Karpas-422 (cell line): ENCODE data around the gene ST7L. TPM values are rescaled to one million over a fixed set of nuclear protein-coding genes. Genes with fewer than 3 reads are reported as not detected.

ENCODE experiments used
- DNase-seq: peaks from one replicate; pipeline ENCODE4 v3.0.0-alpha.2; 2015
- H2AFZ ChIP-seq: fragments of 200-600 bp; sonication (generic); 2 replicates; pipeline ENCODE4 v1.6.1; 2014; ENCODE audit warnings: antibody characterized with exemption, low read length, mixed read lengths
- H3K27ac ChIP-seq: fragments of 200-600 bp; sonication (generic); 2 replicates; pipeline ENCODE4 v1.5.1; 2014; ENCODE audit warnings: mild to moderate bottlenecking, low read length, moderate library complexity
- H3K27me3 ChIP-seq: fragments of 200-600 bp; sonication (generic); 2 replicates; pipeline ENCODE4 v1.6.1; 2014; ENCODE audit warnings: low read length, mixed read lengths
- H3K36me3 ChIP-seq: fragments of 200-600 bp; sonication (generic); 2 replicates; pipeline ENCODE4 v1.6.1; 2014; ENCODE audit warnings: low read length, mixed read lengths; ENCODE audit not compliant: insufficient read depth
- H3K4me1 ChIP-seq: fragments of 200-600 bp; sonication (generic); 2 replicates; pipeline ENCODE4 v1.6.1; 2014; ENCODE audit warnings: mild to moderate bottlenecking, low read length, mixed read lengths
- H3K4me2 ChIP-seq: fragments of 200-600 bp; sonication (generic); 2 replicates; pipeline ENCODE4 v1.6.1; 2014; ENCODE audit warnings: low read length, low read depth, mild to moderate bottlenecking; ENCODE audit not compliant: poor library complexity, severe bottlenecking
- H3K4me3 ChIP-seq: fragments of 200-600 bp; sonication (generic); 2 replicates; pipeline ENCODE4 v1.5.1; 2014; ENCODE audit warnings: mild to moderate bottlenecking, antibody characterized with exemption, low read length, mixed read lengths
- H3K79me2 ChIP-seq: fragments of 200-600 bp; sonication (generic); 2 replicates; pipeline ENCODE4 v1.6.1; 2014; ENCODE audit warnings: mild to moderate bottlenecking, low read length, mixed read lengths
- H3K9ac ChIP-seq: fragments of 200-600 bp; sonication (generic); 2 replicates; pipeline ENCODE4 v1.6.0; 2014; ENCODE audit warnings: low read length
- H3K9me2 ChIP-seq: fragments of 200-600 bp; sonication (generic), shearing (Covaris generic); replicated peaks from 2 replicates; pipeline ENCODE4 v1.6.0; 2014; ENCODE audit warnings: mild to moderate bottlenecking, low read length, moderate library complexity; ENCODE audit not compliant: insufficient read depth
- H3K9me3 ChIP-seq: fragments of 300-700, 200-600 bp; sonication (generic); 2 replicates; pipeline ENCODE4 v1.6.1; 2014; ENCODE audit warnings: low read length, mixed read lengths
- H4K20me1 ChIP-seq: fragments of 200-600 bp; sonication (generic); 2 replicates; pipeline ENCODE4 v1.6.1; 2014; ENCODE audit warnings: mild to moderate bottlenecking, antibody characterized with exemption, low read length, low read depth; ENCODE audit not compliant: insufficient read depth
- total RNA-seq: library from RNA; depleted of rRNA; stranded (reverse); fragments of >200 nt; shearing (Covaris generic); gene quantifications from 2 replicates; pipeline ENCODE4 v1.2.3, GENCODE V29; 2014; ENCODE audit warnings: low replicate concordance

The ST7L gene
- total RNA-seq, 1 experiment from 2014 or later, result 14.4 TPM

GRCh38 chr1:112516141-112516540 lies 102.8 kb downstream of the ST7L start:
- H3K36me3 ChIP-seq, result no peaks in the 10 kb centered on the region
- H4K20me1 ChIP-seq, result no peaks in the 10 kb centered on the region
- 0 out of 2 replicates have a peak, but pooled peaks cover 3% of the 10 kb centered on the region for H3K27me3 ChIP-seq
- DNase-seq, result no peak
- no peaks in the 10 kb centered on the region for H3K9me3 ChIP-seq
- H3K79me2 ChIP-seq, result no peaks in the 10 kb centered on the region
- no peaks in the 10 kb centered on the region for H3K4me1 ChIP-seq
- H3K9ac ChIP-seq, result no peak overlapping the region
- H3K4me2 ChIP-seq, result no peak overlapping the region
- H3K27ac ChIP-seq, result no peak overlapping the region
- no peak overlapping the region for H2AFZ ChIP-seq
- no peak overlapping the region for H3K4me3 ChIP-seq
- no peaks in the 10 kb centered on the region for H3K9me2 ChIP-seq

- Histone ChIP-seq H3K79me2 (no peaks in the 10 kb centered on the region), H3K4me1 (no peaks in the 10 kb centered on the region), H2AFZ (no peak overlapping the region), H3K9me2 (no peaks in the 10 kb centered on the region), H3K9me3 (no peaks in the 10 kb centered on the region), H3K36me3 (no peaks in the 10 kb centered on the region), H3K9ac (no peak overlapping the region), H3K27me3 (0 out of 2 replicates have a peak, but pooled peaks cover 3% of the 10 kb centered on the region), H3K4me2 (no peak overlapping the region), H4K20me1 (no peaks in the 10 kb centered on the region), H3K27ac (no peak overlapping the region), H3K4me3 (no peak overlapping the region)
- DNase-seq, result no peak
Observed at GRCh38 chr1:112515311-112516009, 103.5 kb downstream of the ST7L start.

DNA sequence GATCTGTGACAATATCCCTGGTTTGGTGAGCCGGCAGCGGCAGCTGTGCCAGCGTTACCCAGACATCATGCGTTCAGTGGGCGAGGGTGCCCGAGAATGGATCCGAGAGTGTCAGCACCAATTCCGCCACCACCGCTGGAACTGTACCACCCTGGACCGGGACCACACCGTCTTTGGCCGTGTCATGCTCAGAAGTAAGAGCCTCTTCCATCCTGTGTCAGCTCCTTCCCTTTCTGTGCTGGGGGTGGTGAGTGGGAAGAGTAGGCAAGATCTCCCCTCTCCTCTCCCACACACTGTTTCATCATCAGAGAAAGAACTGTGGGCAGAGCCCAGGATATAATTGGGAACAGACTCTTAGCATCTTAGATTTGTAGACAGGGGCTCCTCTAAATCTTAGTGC lies 104.0 kb downstream of the ST7L start:
- Histone ChIP-seq H3K9ac (no peak overlapping the region), H3K79me2 (no peaks in the 10 kb centered on the region), H3K9me3 (no peaks in the 10 kb centered on the region), H3K36me3 (no peaks in the 10 kb centered on the region), H2AFZ (no peak overlapping the region), H3K9me2 (no peaks in the 10 kb centered on the region), H3K4me3 (no peak overlapping the region), H3K4me1 (no peaks in the 10 kb centered on the region), H4K20me1 (no peaks in the 10 kb centered on the region), H3K4me2 (no peak overlapping the region), H3K27ac (no peak overlapping the region), H3K27me3 (0 out of 2 replicates have a peak, but pooled peaks cover 3% of the 10 kb centered on the region)
- DNase-seq, result no peak

DNA sequence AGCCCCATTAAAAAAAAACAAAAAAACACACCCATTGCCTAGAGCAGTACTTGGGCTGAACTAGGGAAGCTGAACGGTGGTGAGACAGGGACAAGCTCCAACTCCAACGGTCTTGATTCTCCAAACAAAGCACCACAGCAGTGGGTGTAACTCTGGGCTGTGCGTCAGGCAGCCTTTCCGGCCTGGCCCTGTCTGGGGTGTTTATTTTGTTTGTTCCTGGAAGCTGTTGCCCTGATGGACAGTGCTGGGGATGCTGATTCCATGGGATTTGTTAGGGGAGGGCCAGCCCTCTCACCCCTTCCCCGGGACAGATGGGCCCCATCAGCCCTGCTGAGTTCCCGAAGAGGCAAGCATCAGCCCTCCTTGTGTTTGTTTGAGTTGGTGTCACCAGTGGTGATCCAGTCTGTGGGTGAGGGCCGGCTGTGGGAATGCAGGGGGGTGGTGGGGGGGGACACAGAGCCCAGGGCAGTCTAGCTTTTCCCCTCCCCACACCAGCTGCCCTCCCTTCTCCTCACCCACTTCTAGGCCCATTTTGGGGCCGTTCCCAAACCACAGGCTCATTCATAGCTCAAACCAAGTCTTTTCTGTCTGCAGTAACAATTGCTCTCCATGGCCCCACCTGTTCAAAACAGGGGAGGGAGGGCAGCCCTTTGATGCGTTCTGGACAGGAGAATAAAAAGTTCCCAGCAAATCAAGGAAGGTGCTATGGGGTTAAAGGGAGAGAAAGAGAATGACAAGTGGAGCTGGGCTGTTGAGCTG lies 105.7 kb downstream of the ST7L start:
- no peaks in the 10 kb centered on the region for H3K9me3 ChIP-seq
- H2AFZ ChIP-seq, result no peak overlapping the region
- H3K4me2 ChIP-seq, result no peak overlapping the region
- H3K4me1 ChIP-seq, result no peaks in the 10 kb centered on the region
- H3K79me2 ChIP-seq, result no peaks in the 10 kb centered on the region
- H3K27me3 ChIP-seq, result no peaks in the 10 kb centered on the region
- DNase-seq, result no peak
- H3K9ac ChIP-seq, result no peak overlapping the region
- H3K4me3 ChIP-seq, result no peak overlapping the region
- H3K36me3 ChIP-seq, result no peaks in the 10 kb centered on the region
- no peaks in the 10 kb centered on the region for H3K9me2 ChIP-seq
- H3K27ac ChIP-seq, result no peak overlapping the region
- H4K20me1 ChIP-seq, result no peaks in the 10 kb centered on the region

DNA sequence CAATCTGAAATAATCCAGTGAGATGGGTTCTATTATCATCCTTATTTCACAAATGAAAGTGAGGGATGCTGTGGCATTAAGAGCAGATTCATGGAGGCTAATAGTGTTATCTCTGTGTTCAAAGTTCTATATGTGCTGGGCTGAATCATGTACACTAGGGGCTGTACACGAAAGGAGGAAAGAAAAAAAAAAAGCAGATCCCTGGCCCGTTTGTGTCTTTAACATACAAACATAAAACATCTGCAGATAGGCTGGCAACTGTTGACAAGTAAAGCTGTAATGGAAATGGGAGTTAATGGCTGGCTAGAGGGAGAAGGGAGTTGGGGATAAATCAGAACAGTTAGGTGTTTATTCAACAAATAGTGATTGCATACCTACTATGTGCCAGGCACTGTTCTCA lies 107.0 kb downstream of the ST7L start:
- no peak for DNase-seq
- Histone ChIP-seq H3K9me3 (no peaks in the 10 kb centered on the region), H3K9me2 (no peaks in the 10 kb centered on the region), H3K79me2 (no peaks in the 10 kb centered on the region), H2AFZ (no peak overlapping the region), H3K4me2 (no peak overlapping the region), H3K9ac (no peak overlapping the region), H4K20me1 (no peaks in the 10 kb centered on the region), H3K4me1 (no peaks in the 10 kb centered on the region), H3K4me3 (no peak overlapping the region), H3K27ac (no peak overlapping the region), H3K36me3 (no peaks in the 10 kb centered on the region), H3K27me3 (no peaks in the 10 kb centered on the region)

- no peak overlapping the region for H3K4me2 ChIP-seq
- H4K20me1 ChIP-seq, result no peaks in the 10 kb centered on the region
- no peak overlapping the region for H3K9ac ChIP-seq
- H3K4me3 ChIP-seq, result no peak overlapping the region
- no peaks in the 10 kb centered on the region for H3K9me2 ChIP-seq
- no peak for DNase-seq
- no peaks in the 10 kb centered on the region for H3K27me3 ChIP-seq
- H2AFZ ChIP-seq, result no peak overlapping the region
- H3K36me3 ChIP-seq, result no peaks in the 10 kb centered on the region
- no peaks in the 10 kb centered on the region for H3K4me1 ChIP-seq
- H3K27ac ChIP-seq, result no peak overlapping the region
- H3K79me2 ChIP-seq, result no peaks in the 10 kb centered on the region
- no peaks in the 10 kb centered on the region for H3K9me3 ChIP-seq
Observed at GRCh38 chr1:112510340-112510739, 108.6 kb downstream of the ST7L start.

- Histone ChIP-seq H3K9me3 (no peaks in the 10 kb centered on the region), H3K9ac (no peak overlapping the region), H3K27me3 (no peaks in the 10 kb centered on the region), H3K79me2 (no peaks in the 10 kb centered on the region), H3K4me1 (no peaks in the 10 kb centered on the region), H3K9me2 (no peaks in the 10 kb centered on the region), H3K4me2 (no peak overlapping the region), H3K27ac (no peak overlapping the region), H2AFZ (no peak overlapping the region), H3K4me3 (no peak overlapping the region), H4K20me1 (no peaks in the 10 kb centered on the region), H3K36me3 (no peaks in the 10 kb centered on the region)
- no peak for DNase-seq
Observed at GRCh38 chr1:112509660-112510178, 109.2 kb downstream of the ST7L start.

GRCh38 chr1:112509005-112509659 lies 109.8 kb downstream of the ST7L start:
- Histone ChIP-seq H3K9me3 (no peaks in the 10 kb centered on the region), H3K4me2 (no peak overlapping the region), H3K4me1 (no peaks in the 10 kb centered on the region), H3K27me3 (no peaks in the 10 kb centered on the region), H3K79me2 (no peaks in the 10 kb centered on the region), H4K20me1 (no peaks in the 10 kb centered on the region), H3K36me3 (no peaks in the 10 kb centered on the region), H2AFZ (no peak overlapping the region), H3K9me2 (no peaks in the 10 kb centered on the region), H3K9ac (no peak overlapping the region), H3K4me3 (no peak overlapping the region), H3K27ac (no peak overlapping the region)
- no peak for DNase-seq
